Osteoblast (primary cell): ENCODE results near the gene RAB10. TPM values are rescaled to one million over a fixed set of nuclear protein-coding genes. Genes with fewer than 3 reads are reported as not detected.
A peak's percentile ranks its signal among the peaks of the same experiment; 100 is the strongest.

Experiments
- DNase-seq: peaks from one replicate; pipeline ENCODE4 v3.0.0; 2011; ENCODE audit warnings: low spot score, mixed read lengths; ENCODE audit not compliant: insufficient read length; ENCODE audit errors: missing footprints
- H2AFZ ChIP-seq: 2 replicates; pipeline ENCODE4 v1.6.0; 2011; ENCODE audit warnings: mild to moderate bottlenecking, low read length
- H3K27ac ChIP-seq: 2 replicates; pipeline ENCODE4 v1.5.1; 2011; ENCODE audit warnings: mild to moderate bottlenecking, low read depth, low read length, moderate library complexity
- H3K27me3 ChIP-seq: 2 replicates; pipeline ENCODE4 v1.6.0; 2012; ENCODE audit warnings: mild to moderate bottlenecking, control low read depth, inconsistent platforms, low read length, moderate library complexity; ENCODE audit not compliant: insufficient read depth
- H3K36me3 ChIP-seq: 2 replicates; pipeline ENCODE4 v1.5.1; 2011; ENCODE audit warnings: mild to moderate bottlenecking, low read length, control low read depth, moderate library complexity; ENCODE audit not compliant: insufficient read depth
- H3K4me1 ChIP-seq: 2 replicates; pipeline ENCODE4 v1.5.1; 2011; ENCODE audit warnings: mild to moderate bottlenecking, low read length, control low read depth, moderate library complexity; ENCODE audit not compliant: insufficient read depth
- H3K4me2 ChIP-seq: 2 replicates; pipeline ENCODE4 v1.6.0; 2011; ENCODE audit warnings: mild to moderate bottlenecking, low read length; ENCODE audit not compliant: insufficient read depth
- H3K4me3 ChIP-seq: fragments of 200-600 bp; sonication (generic); 3 replicates; pipeline ENCODE4 v1.5.1; 2012; ENCODE audit warnings: mild to moderate bottlenecking, low read length, inconsistent platforms; ENCODE audit not compliant: insufficient read depth
- H3K79me2 ChIP-seq: 2 replicates; pipeline ENCODE4 v1.6.0; 2012; ENCODE audit warnings: mild to moderate bottlenecking, low read length, control low read depth, inconsistent platforms; ENCODE audit not compliant: insufficient read depth
- H3K9me3 ChIP-seq: 2 replicates; pipeline ENCODE4 v1.5.1; 2011; ENCODE audit warnings: low read depth, low read length, control low read depth
- H4K20me1 ChIP-seq: 2 replicates; pipeline ENCODE4 v1.6.0; 2012; ENCODE audit warnings: mild to moderate bottlenecking, low read length, control low read depth; ENCODE audit not compliant: insufficient read depth
- CTCF ChIP-seq: IDR thresholded peaks from 2 replicates; pipeline ENCODE4 v1.5.1; 2011; ENCODE audit warnings: mild to moderate bottlenecking, low read depth, low read length, moderate library complexity; ENCODE audit errors: extremely low read depth
- total RNA-seq: library from RNA; depleted of rRNA; stranded (reverse); fragments of >200 nt; gene quantifications from 2 replicates; pipeline ENCODE4 v1.2.3, GENCODE V29; 2012

The RAB10 gene
- total RNA-seq, 1 donor: 151 TPM

GRCh38 chr2:26035090-26035743 is 1.3 kb downstream of the RAB10 start:
- Histone ChIP-seq H3K4me3 (peak overlapping the region; percentile 82), H3K4me2 (peak overlapping the region; percentile 98), H3K4me1 (peaks cover 9% of the 10 kb centered on the region), H3K27ac (peak overlapping the region; percentile 90), H3K9me3 (no peaks in the 10 kb centered on the region), H3K79me2 (peaks cover 68% of the 10 kb centered on the region), H3K36me3 (peaks cover 13% of the 10 kb centered on the region), H3K27me3 (no peaks in the 10 kb centered on the region), H2AFZ (no peak overlapping the region), H4K20me1 (peaks cover 46% of the 10 kb centered on the region)
- TF ChIP-seq CTCF: no peak
- DNase-seq: no peak

- Histone ChIP-seq H3K27ac (no peak overlapping the region), H3K9me3 (no peaks in the 10 kb centered on the region), H3K27me3 (no peaks in the 10 kb centered on the region), H3K4me1 (peaks cover 18% of the 10 kb centered on the region), H3K79me2 (peaks cover 100% of the 10 kb centered on the region), H2AFZ (no peak overlapping the region), H3K36me3 (peaks cover 19% of the 10 kb centered on the region), H3K4me2 (no peak overlapping the region), H3K4me3 (no peak overlapping the region), H4K20me1 (peaks cover 84% of the 10 kb centered on the region)
- peak; percentile 73 for DNase-seq
- TF ChIP-seq CTCF: no peak
These were observed 5.9 kb downstream of the RAB10 start for GRCh38 chr2:26039603-26040323.

- Histone ChIP-seq H2AFZ (no peak overlapping the region), H3K4me2 (no peak overlapping the region), H3K27ac (no peak overlapping the region), H3K9me3 (no peaks in the 10 kb centered on the region), H3K79me2 (peaks cover 99% of the 10 kb centered on the region), H3K4me3 (no peak overlapping the region), H4K20me1 (peaks cover 71% of the 10 kb centered on the region), H3K27me3 (no peaks in the 10 kb centered on the region), H3K36me3 (peaks cover 10% of the 10 kb centered on the region), H3K4me1 (peaks cover 12% of the 10 kb centered on the region)
- no peak for DNase-seq
- TF ChIP-seq CTCF: no peak
These were observed 9.2 kb downstream of the RAB10 start for GRCh38 chr2:26043109-26043508.
